ENCODE measurements around the gene EPB41L1.

EPB41L1 gene

DNA sequence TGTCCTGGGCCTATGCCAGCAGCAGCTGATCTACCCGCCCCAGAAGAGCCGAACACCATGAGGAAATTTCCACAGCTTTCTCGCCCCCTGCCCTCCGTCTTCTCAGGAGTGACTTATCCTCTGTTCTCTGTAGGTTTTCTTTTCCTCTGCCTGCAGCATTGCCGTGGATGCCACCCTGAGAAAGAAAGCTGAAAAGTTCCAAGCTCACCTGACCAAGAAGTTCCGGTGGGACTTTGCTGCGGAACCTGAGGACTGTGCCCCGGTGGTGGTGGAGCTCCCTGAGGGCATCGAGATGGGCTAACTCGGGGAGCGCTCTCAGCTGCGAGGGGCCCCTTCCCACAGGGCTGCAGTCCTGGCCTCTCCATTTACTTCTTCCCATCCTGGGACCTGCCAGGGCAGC is 100.9 kb downstream of the EPB41L1 start:
- no peak for DNase-seq (ENCODE audit: low read depth in 2 of 3, low spot score in 1 of 3)

DNA sequence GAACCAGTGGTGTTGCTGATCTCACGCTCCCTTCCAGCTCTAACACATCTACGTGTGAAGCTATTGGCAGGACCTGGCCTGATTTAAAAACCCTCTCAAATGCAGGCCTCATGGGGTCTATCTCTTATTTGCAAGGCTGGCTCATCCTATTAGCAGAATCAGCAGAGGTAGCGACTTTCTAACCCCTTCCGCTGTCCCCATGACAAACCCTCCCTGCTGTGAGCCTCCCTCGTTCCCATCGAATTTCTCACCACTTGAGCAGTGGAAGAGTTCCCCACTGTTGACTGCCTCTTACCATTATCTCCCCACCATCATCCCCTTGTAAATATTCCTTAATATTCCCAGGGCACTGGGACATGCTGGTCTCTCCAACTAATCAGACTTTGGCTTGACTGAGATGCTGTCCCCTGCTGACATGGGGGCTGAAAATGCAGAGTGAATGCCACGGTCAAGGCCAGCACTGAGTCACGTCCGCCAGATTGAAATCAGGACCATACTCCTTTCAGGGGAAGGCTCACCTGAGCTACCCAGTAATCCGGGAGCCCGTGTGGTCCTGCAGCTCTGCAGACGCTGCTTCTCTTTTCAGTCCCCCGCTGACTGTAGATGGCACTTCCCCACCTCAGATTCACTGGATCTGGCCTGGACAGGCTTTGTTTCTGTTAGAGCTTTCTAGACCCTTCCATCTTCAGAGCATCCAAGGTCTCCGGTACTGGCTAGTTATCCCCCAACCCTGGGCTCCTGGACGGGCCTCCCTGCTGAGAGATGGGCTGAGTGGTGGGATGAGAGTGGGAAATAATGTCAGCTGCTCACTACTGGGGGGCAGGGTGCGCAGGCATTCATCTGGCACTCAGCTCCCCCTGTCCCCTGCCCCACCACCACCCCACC is 104.9 kb downstream of the EPB41L1 start:
- DNase-seq (ENCODE audit: low read depth in 2 of 3, low spot score in 1 of 3) = no peak

DNA sequence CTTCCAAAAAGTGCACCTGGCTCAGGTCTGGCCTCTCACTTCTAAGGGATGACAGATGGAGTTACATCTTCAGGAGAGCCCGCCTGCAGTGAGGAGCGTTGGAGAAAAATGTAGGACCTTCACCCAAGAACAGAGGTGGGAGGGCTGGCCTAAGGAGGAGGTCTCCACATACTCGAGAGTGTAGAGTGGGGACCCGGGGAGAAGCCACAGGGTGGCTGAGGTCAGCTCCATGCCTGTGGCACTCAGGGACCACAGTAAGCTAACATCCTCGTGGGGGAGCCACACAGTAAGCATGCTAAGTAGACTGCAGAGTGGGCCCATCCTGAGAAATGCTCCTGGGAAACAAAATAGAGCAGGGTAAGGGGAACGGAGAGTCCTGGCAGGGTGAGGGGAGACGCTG is 105.8 kb downstream of the EPB41L1 start:
- no peak for DNase-seq (ENCODE audit: low read depth in 2 of 3, low spot score in 1 of 3)

DNA sequence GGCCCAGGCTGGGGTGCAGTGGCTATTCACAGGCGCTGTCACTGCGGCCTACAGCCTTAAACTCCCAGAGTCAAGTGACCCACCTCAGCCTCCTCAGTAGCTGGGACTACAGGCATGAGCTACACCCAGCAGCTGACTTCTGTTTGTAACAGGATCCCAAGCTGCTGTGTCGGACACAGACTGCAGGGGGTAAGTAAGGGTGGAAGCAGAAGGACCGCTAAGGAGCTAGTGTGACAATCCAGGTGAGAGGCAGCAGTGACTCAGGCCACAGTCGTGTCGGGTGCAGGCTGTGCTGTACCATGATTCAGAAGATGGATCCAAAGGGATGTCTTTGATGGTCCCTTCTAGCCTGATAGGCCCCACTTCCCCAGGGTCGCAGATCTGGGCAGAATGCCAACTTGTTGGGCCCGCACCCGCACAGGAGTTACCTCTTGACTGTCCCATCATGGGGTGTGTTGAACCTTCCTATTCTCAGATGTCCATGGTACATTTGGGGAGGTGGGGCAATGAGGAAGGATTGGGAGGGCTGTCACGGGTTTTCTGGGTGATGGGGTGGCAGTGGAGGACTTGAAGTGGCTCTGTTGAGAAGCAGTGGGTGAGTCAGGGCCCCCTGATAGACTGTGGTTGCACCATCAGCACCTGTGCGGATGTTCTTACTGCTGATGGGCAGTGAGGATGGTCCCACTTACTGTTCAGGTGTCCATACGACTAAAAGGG is 107.0 kb downstream of the EPB41L1 start:
- no peak for DNase-seq (ENCODE audit: low read depth in 2 of 3, low spot score in 1 of 3)

DNA sequence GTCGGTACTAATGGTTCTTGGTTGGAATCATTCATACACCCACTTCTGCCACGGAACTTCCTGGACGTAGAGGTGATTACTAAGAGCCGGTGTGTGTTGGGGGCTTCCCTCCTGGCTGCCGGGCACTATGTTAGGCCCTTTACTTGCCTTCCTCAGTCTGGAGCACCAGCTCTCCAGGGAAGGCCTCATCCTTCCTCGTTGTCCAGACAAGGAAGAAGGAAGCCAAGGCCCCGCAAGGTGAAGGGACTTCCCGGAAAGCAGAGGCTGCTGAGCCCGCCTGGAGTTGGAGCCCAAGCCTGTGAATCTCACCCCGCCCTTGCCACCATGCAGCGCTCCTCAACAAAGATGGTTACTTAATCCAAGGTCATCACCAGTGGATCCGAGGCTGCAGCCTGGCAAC is 107.9 kb downstream of the EPB41L1 start:
- no peak for DNase-seq (ENCODE audit: low read depth in 2 of 3, low spot score in 1 of 3)

DNA sequence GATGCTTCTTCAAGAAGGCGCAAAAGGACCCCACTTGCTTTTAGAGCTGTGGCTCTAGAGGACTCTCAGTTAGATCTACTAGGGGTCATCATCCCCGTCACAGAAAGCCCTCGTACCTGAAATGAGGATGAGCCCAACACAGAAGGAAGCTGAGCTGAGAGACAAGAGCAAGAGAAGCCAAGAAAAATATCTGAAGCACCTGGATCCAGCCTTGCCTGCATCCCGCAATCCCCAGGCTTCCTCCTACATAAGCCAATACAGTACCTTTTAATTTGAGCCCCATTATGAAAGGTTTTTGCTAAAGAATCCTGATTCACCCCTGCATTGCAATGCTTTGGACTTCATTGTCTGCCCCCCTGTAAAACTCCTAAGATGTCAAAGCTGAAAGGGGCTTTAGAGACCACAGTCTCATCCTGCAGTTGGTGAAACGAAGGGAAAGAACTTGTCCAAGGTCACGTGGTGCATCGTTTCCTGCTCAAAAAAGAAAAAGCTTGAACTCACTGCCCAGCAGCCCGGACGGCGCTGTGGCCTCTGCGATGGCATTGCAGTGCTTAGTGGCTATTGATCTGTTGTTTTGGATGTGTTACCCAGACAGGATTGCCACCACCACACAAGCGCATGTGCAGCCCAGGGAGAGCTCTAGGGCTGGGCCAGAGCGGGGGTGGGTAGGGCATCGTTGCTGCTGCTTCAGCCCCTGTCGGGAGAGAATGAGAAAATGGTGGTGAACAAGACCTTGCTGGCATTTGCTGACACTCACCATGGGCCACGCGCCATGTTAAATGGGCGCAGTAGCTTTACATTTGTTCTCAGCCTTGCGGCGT is 110.1 kb downstream of the EPB41L1 start:
- no peak for DNase-seq (ENCODE audit: low read depth in 2 of 3, low spot score in 1 of 3)

DNA sequence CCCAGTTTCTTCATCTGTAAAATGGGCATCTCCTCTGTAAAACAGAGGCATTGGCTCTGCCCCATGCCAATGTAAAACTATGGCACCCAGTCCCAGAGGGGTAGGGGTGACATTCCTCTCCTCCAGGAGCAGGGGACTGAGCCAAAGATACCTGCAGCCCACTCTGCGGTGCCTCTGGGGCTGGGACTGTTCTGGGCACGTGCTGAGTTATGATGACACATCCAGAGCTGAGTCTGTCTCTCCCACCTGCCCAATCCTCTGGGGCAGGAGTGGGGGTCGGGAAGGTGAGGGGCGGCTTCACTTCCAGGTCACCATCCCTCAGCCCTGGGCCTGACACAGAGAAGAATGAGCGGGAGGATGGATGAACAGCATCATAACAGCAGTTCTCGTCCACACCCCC is 111.6 kb downstream of the EPB41L1 start:
- DNase-seq (ENCODE audit: low read depth in 2 of 3, low spot score in 1 of 3) = no peak

DNA sequence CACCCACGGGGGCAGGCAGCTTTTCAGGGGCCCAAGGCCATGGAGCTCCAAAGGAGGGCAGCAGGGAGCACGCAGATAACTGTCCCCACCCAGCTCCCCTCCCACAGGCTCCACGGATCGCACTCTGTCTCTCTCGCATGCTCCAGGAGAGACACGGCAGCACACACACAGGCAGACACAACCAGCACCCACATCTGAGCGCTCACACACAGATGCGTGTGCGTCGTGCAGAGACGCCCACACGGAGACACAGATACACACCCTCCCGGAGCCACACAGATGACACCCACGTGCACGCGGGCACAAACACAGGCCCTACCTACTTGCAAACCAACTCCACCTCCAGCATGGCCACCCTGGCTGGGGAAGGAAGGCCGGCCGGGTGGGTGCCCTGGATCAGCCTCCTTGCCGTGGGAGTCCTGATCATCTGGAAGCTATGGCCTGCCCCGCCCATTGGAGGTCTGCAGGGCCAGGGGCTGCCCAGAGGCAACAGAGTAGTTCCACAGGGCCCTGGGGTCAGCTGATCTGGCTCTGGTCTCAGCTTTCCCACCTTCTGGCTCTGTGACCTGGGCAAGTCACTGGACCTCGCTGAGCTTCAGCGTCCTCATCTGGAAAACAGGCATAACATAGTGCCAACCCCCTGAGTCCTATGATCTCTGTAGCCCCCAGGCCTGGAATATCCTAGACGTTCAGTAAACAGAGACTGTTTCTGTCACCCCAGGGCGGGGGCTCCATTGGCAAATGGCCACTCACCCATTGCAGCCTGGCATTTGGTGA is 113.3 kb downstream of the EPB41L1 start:
- DNase-seq (ENCODE audit: low read depth in 2 of 3, low spot score in 1 of 3) = no peak

DNA sequence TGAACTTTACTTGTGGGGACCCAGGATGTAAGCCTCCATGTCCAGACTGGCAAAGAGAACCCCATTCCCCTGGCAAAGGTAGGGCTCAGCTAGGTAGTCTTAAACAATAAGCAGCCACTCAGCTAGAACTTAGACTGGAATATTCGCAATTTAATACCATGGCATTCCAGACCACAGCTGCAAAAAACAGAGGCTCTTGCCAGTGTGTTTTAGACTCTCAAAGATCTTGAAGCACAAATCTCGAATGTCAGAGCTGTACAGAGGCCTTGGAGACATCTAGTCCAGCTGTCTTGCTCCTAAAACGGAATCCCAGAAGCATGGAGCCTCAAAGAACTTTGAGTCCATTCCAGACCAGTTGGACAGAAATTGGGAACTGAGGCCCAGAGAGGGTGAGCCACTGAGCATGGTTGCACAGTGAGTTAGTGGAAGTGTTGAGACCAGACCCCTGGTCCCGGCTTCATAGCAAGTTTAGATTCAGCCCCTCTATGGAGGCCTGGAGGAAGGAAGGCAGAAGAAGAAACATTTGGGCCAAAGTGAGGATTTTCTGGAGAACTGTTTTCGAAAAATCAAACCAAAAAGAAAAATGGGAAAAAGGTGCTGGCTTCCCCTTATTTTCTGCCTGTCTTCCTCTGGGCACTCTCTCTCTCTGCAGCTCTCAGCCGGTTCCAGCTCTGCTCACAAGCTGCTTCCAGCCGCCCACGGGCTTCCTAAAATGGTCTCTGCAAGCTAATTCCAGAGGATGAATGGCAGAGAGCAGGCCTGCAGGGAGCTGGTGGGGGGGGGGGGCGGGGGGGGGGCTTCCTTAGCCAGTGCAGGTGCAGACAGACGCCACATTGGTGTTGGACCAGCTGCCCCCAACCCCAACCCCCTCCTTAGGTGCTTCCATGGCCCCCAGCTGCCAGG is 114.2 kb downstream of the EPB41L1 start:
- DNase-seq (ENCODE audit: low read depth in 2 of 3, low spot score in 1 of 3) = no peak

DNA sequence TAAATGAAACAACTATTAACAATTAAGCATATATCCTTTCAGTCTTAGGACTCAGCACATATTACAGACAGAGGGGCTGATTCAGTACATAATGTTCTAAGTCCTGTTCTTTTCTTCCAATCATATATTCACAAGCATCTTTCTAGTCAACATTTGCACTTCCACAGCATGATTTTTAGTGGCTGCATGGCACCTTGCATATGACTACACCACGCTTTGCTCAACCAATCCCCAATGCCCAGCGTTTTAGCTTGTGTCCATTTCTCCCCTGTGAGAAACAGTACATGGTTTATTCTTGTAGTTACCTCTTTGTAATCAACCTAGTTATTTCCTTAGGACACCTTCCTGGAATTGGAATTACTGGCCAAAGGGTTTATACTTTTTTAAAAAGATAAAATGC is 115.0 kb downstream of the EPB41L1 start:
- no peak for DNase-seq (ENCODE audit: low read depth in 2 of 3, low spot score in 1 of 3)

DNA sequence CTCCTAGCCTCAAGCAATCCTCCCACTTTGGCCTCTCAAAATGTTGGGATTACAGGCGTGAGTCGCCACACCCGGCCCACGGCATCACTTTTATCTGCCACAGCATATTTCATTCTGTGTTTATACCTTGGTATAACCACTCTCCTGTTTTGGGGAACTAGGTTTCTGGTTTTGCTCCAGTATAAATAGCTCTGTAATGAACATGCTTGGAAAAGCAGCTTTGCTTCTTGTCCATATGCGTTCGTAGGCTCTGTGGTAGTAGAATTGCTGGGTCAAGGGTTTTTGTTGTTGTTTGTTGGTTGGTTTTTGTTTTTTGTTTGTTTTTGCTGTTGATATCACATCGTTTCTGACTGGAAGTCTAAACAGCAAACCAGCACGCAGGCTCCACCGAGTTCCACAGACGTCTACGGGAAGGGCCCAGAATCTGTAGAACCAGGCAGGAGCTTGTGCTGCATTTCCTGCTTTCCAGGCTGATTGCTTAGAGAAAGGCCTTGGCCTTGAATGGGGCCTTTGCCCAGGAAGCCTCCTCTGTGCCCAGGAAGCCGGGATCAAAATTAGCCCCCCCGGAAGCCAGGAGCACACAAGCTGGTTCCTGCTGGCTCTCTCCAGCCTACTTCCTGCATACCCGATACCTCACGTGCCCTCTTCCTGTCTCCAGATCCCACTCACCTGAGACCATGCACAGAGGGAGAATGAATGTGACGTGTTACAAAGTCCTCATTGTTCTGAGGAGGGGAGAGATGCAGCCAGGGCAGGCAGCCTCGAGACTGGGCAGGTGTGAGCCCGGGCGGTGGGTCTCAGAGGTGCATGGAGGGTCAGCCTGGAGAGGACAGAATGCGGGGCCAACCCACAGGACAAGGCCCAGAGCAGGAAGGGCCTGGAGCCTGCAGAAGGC is 116.5 kb downstream of the EPB41L1 start:
- no peak for DNase-seq (ENCODE audit: low read depth in 2 of 3, low spot score in 1 of 3)

DNA sequence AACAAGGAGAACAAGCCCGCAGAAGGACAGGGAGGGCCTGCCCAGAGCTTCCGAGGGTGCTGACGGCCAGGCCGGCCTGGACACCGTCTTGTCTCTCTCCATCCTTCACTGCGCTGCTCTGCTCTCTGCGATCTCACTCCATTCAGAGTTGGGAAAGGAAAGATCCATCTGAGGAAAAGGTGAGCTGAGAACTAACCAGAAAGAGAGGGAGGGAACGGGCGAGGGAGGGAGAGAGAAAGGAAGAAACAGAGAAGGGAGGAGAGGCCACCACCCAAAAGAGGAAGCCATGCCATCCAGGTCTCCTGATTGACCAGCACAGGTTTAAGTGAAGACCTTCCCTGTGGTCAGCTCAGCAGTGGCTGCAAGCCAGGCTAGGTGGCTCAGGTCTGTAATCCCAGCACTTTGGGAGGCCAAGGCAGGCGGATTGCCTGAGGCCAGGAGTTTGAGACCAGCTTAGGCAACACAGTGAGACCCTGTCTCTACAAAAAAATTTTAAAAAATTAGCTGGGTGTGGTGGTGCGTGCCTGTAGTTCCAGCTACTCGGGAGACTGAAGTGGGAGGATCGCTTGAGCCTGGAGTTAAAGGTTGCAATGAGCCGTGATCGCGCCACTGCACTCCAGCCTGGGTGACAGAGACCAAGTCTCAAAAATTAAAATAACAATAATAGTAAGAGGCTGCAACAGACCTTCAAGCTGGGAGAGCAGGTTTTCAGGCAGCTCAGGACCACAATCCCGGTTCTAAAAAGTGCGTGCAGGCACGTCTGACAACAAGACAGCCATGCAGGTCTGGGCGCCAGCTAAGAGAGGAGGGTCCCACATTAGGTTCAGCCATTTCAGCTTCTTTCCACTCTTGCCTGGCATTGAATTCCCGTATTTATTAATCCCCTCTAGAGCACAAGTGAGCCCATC is 117.4 kb downstream of the EPB41L1 start:
- DNase-seq (ENCODE audit: low read depth in 2 of 3, low spot score in 1 of 3) = no peak

DNA sequence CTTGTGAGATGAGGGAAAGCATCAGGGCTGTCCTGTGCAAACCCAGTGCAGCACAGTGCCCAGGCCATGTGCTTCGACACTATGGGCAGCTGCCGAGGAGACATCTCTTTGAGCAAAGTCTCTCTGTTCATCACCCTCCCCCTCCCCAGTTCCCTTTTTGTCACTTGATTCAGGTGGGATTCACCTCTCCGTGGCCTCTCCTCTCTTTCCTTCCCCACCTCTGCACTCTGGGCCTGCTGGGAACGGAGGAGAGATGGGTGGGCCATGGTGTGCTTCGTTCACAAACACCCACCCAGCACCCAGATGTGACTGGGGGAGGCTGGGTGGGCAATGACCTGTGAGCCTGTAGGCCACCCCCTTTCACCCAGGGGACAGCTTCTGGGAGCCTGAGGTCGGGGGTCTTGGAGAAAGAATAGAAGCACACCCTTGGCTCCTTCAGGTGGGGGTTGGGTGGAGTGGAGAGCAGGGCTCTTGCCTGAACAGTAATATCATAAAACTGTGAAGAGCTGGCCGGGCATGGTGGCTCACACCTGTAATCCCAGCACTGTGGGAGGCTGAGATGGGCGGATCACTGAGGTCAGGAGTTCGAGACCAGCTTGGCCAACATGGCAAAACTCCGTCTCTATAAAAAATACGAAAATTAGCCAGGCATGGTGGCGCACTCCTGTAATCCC is 118.1 kb downstream of the EPB41L1 start:
- no peak for DNase-seq (ENCODE audit: low read depth in 2 of 3, low spot score in 1 of 3)

DNA sequence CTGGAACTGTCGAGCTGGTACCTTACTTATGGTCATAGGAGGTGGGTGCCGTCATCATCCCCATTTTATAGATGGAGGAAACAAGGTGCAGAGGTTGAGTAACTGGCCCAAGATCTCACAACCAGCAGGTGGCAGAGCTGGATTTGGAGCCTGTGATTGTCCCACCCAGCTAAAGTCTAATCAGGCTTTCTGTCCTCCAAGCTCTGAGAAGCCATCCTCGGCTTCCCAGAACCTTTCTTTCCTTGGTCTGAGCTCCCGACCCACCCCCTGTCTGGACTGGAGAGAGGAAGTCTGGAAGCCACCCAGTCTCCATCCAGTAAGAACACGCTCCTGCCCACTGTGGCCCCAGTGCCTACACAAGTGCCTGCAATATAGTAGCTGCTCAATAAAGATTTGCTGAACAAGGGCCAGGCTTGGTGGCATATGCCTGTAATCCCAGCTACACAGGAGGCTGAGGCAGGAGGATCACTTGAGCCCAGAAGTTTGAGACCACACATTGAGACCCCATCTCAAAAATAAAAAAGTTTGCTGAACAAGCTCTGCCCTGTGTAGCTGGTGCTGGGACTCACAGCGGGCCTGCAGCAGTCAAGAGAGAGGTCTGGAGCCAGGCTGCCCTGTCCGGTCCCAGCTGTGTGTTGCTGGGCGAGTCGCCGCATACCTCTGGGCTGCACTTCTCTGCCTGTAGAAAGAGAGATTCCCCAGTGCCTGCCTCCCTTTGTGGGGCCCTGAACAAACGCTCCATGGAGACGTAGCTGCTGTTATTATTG is 119.1 kb downstream of the EPB41L1 start:
- no peak for DNase-seq (ENCODE audit: low read depth in 2 of 3, low spot score in 1 of 3)

DNA sequence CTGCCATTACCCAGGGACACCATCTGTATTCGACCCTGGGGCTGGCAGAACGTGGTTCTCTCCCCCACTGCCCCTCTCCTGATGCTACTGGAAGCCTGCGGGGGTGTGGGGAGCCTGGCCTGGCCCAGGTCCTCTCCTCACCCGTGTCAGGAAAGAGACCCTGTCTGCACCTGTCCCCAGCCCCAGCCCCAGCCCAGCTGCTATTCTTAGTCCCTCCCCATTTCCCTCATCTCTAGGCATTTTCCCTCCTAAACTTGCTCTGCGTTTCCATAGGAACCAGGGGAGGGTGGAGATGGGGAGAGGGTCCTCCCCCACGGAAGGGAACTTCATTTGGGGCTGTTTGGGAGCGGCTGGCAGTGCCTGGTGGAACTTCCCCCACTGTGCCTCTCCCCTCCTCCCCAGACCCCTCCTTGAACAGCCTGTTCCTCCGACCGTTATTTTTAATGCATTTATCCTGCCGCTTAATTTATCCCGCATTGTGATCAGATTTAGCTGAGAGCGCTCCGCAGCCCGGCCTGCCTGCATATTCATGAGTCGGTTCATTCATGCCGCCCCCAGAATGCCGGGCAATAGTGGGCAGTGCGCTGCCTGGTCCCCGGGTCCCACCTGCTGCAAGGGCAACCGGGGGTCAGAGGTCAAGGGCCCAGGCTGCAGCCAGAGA is 119.8 kb downstream of the EPB41L1 start:
- no peak for DNase-seq (ENCODE audit: low read depth in 2 of 3, low spot score in 1 of 3)

DNA sequence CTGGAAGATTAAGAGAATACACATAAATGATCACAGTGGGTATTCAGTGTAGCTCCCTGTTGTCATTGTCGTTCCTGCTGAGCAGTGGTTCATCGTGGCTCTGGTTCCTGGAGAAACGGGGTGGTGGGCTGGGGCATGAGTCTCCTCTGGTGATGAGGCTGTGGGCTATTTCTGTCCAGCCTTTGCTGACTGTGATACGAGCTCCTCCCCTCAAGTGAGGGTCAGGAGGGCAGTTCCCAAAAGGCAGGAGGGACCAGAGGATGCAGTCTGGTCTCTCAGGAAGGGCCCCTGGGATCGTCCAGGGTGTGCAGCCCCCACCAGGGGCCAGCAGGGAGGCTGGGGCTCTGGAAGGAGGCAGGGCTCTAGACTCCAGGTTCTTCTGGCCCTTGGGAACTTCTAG is 120.5 kb downstream of the EPB41L1 start:
- no peak for DNase-seq (ENCODE audit: low read depth in 2 of 3, low spot score in 1 of 3)
